Smooth muscle cell of the umbilical artery (primary cell): ENCODE measurements around the gene AMTN. TPM values are rescaled to one million over a fixed set of nuclear protein-coding genes. Genes with fewer than 3 reads are reported as not detected.

ENCODE experiments used
- total RNA-seq: library from RNA; depleted of rRNA; stranded (reverse); fragments of >200 nt; gene quantifications from 2 replicates; pipeline ENCODE4 v1.2.3, GENCODE V29; 2014

AMTN gene
- not detected in 2 replicates for total RNA-seq

GRCh38 chr4:70518269-70518668 is at the start of gene AMTN:
Gene AMTN, plus strand, starts transcription at chr4:70518569. Its CDS starts 209 bp downstream, at chr4:70518778.

GRCh38 chr4:70471897-70472296 is 46.5 kb upstream of the AMTN start, which contains the start of gene MUC7:
Gene MUC7, plus strand, starts transcription at chr4:70472197. Its CDS starts 1,825 bp downstream, at chr4:70474022.

Other genes starting within 250 kb of the AMTN start
- gene CABS1, start 183.6 kb upstream of the AMTN start, total RNA-seq, result not detected in 2 replicates
- gene SMR3A, start 157.8 kb upstream of the AMTN start, total RNA-seq, result not detected in 2 replicates
- not detected in 2 replicates for gene SMR3B, start 135.4 kb upstream of the AMTN start, total RNA-seq
- not detected in 2 replicates for gene OPRPN, start 120.6 kb upstream of the AMTN start, total RNA-seq
- not detected in 2 replicates for gene MUC7, start 46.4 kb upstream of the AMTN start, total RNA-seq
- not detected in 2 replicates for gene AMBN, start 73.7 kb downstream of the AMTN start, total RNA-seq
- gene ENAM, start 110.2 kb downstream of the AMTN start, total RNA-seq, result not detected in 2 replicates
- 1.2 TPM in 1 of 2 replicates, not detected in the other for gene JCHAIN, start 147.9 kb downstream of the AMTN start, total RNA-seq
- gene UTP3, start 170.0 kb downstream of the AMTN start, total RNA-seq, result 21.7 and 27.9 TPM in 2 replicates
- gene RUFY3, start 203.4 kb downstream of the AMTN start, total RNA-seq, result 69.7 and 87.0 TPM in 2 replicates